ENCODE measurements around the gene KCTD12. TPM values are rescaled to one million over a fixed set of nuclear protein-coding genes. Genes with fewer than 3 reads are reported as not detected.

KCTD12 gene
- total RNA-seq, 1 donor from 2014 or later = 15.3 TPM

GRCh38 chr13:76874479-76874878, 11.7 kb downstream of the KCTD12 start:
- H3K27me3 ChIP-seq (ENCODE audit: control insufficient read depth, insufficient read depth, low read length) = no peaks in the 10 kb centered on the region
- no peak overlapping the region for H3K4me3 ChIP-seq (ENCODE audit: low read depth, low read length)
- DNase-seq (ENCODE audit: low read depth) = no peak
- FAIRE-seq = no peak
- TF ChIP-seq CTCF (IDR thresholded peaks at IDR 0.05; ENCODE audit: insufficient read depth, low read length, severe bottlenecking) = no peak
- no peaks in the 10 kb centered on the region for H3K36me3 ChIP-seq (ENCODE audit: control insufficient read depth, insufficient read depth, low read length)

DNA sequence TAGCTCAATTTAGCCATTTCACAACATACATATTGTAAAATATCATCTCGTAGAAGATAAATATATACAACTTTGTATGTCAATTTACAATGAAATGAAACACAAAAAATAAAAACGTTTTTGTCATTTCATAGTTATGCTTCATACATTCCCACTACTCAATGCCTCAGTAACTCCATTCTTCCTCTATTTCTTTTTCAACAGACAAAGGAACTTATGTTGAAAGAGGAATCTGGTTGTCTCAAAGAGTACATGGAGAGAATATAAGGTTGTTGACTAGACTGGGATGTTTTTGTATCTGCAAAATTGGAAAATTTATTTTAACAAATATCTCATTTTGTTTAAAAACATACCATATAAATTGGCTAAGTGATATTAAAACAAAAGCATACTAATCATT, 12.8 kb downstream of the KCTD12 start:
- no peaks in the 10 kb centered on the region for H3K27me3 ChIP-seq (ENCODE audit: control insufficient read depth, insufficient read depth, low read length)
- FAIRE-seq = no peak
- no peak for TF ChIP-seq CTCF (IDR thresholded peaks at IDR 0.05; ENCODE audit: insufficient read depth, low read length, severe bottlenecking)

GRCh38 chr13:76872675-76873074, 13.5 kb downstream of the KCTD12 start:
- FAIRE-seq = no peak
- no peaks in the 10 kb centered on the region for H3K27me3 ChIP-seq (ENCODE audit: control insufficient read depth, insufficient read depth, low read length)
- no peak overlapping the region for H3K4me3 ChIP-seq (ENCODE audit: low read depth, low read length)

More for the DNA sequence above, 12.8 kb downstream of the KCTD12 start:
- no peak for DNase-seq (ENCODE audit: low read depth)
- Histone ChIP-seq H3K4me3 (ENCODE audit: low read depth, low read length) (no peak overlapping the region), H3K36me3 (ENCODE audit: control insufficient read depth, insufficient read depth, low read length) (no peaks in the 10 kb centered on the region)

DNA sequence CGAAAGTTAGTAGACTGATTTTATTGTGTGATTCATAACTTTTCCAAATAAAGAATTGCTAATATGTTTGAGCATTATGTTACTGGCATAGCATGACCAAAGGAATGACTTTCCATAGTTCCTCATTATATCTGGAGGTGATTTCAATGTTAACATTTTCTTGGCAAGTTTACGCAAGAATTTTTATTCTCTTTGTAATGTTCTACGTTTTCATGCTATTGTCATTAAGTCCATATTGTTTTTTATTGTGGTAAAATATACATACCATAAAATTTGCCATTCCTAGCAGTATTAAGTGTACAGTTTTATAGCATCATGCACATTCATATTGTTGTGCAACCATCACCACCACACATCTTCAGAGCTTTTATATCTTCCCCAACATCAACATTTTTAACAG, 14.8 kb downstream of the KCTD12 start:
- TF ChIP-seq CTCF (IDR thresholded peaks at IDR 0.05; ENCODE audit: insufficient read depth, low read length, severe bottlenecking) = no peak
- no peaks in the 10 kb centered on the region for H3K27me3 ChIP-seq (ENCODE audit: control insufficient read depth, insufficient read depth, low read length)
- FAIRE-seq (no peak), DNase-seq (ENCODE audit: low read depth) (no peak)
- no peak overlapping the region for H3K4me3 ChIP-seq (ENCODE audit: low read depth, low read length)
- no peaks in the 10 kb centered on the region for H3K36me3 ChIP-seq (ENCODE audit: control insufficient read depth, insufficient read depth, low read length)

More at GRCh38 chr13:76872675-76873074, 13.5 kb downstream of the KCTD12 start:
- no peak for DNase-seq (ENCODE audit: low read depth)
- no peaks in the 10 kb centered on the region for H3K36me3 ChIP-seq (ENCODE audit: control insufficient read depth, insufficient read depth, low read length)
- no peak for TF ChIP-seq CTCF (IDR thresholded peaks at IDR 0.05; ENCODE audit: insufficient read depth, low read length, severe bottlenecking)

- FAIRE-seq (no peak), DNase-seq (ENCODE audit: low read depth) (no peak)
- no peaks in the 10 kb centered on the region for H3K36me3 ChIP-seq (ENCODE audit: control insufficient read depth, insufficient read depth, low read length)
- no peak overlapping the region for H3K4me3 ChIP-seq (ENCODE audit: low read depth, low read length)
- no peaks in the 10 kb centered on the region for H3K27me3 ChIP-seq (ENCODE audit: control insufficient read depth, insufficient read depth, low read length)
- no peak for TF ChIP-seq CTCF (IDR thresholded peaks at IDR 0.05; ENCODE audit: insufficient read depth, low read length, severe bottlenecking)
These were observed 17.8 kb downstream of the KCTD12 start for GRCh38 chr13:76868371-76868770.

GRCh38 chr13:76865996-76866503, 20.2 kb downstream of the KCTD12 start:
- no peak for FAIRE-seq
- TF ChIP-seq CTCF (IDR thresholded peaks at IDR 0.05; ENCODE audit: insufficient read depth, low read length, severe bottlenecking) = no peak
- H3K36me3 ChIP-seq (ENCODE audit: control insufficient read depth, insufficient read depth, low read length) = no peaks in the 10 kb centered on the region
- no peaks in the 10 kb centered on the region for H3K27me3 ChIP-seq (ENCODE audit: control insufficient read depth, insufficient read depth, low read length)
- H3K4me3 ChIP-seq (ENCODE audit: low read depth, low read length) = no peak overlapping the region
- DNase-seq (ENCODE audit: low read depth) = no peak
